HepG2 (cell line): ENCODE data around the gene TPRN. TPM values are rescaled to one million over a fixed set of nuclear protein-coding genes. Genes with fewer than 3 reads are reported as not detected.

ENCODE experiments used
- CC2D1A ChIP-seq: sonication (generic); formaldehyde crosslinking; IDR thresholded peaks from 2 replicates; pipeline ENCODE4 v1.8.1; 2023; ENCODE audit warnings: mild to moderate bottlenecking, missing genetic modification reagents
- ELF1 ChIP-seq: sonication (generic); formaldehyde crosslinking; IDR thresholded peaks from 2 replicates; pipeline ENCODE4 v1.4.0; 2020; ENCODE audit warnings: missing genetic modification reagents
- GABPA ChIP-seq, 2 experiments: IDR thresholded peaks; 2 replicates each; pipeline ENCODE4 v1.6.1; 2011 to 2016; ENCODE audit warnings: low read depth in 2 of 2, low read length in 1 of 2, missing biosample characterization in 1 of 2, missing genetic modification characterization in 1 of 2
- ISL2 ChIP-seq: sonication (generic); formaldehyde crosslinking; IDR thresholded peaks from 2 replicates; pipeline ENCODE4 v1.5.0; 2020; ENCODE audit warnings: missing genetic modification reagents
- KAT7 ChIP-seq: IDR thresholded peaks from 2 replicates; pipeline ENCODE4 v1.6.1; 2018; ENCODE audit warnings: borderline replicate concordance, missing compliant biosample characterization
- MAX ChIP-seq: IDR thresholded peaks from 2 replicates; pipeline ENCODE4 v1.6.1; 2012; ENCODE audit warnings: inconsistent platforms
- NFE2L1 ChIP-seq: sonication (generic); formaldehyde crosslinking; IDR thresholded peaks from 2 replicates; pipeline ENCODE4 v1.4.0; 2020; ENCODE audit warnings: missing genetic modification reagents, mild to moderate bottlenecking, borderline replicate concordance
- STAG1 ChIP-seq: sonication (generic); formaldehyde crosslinking; IDR thresholded peaks from 2 replicates; pipeline ENCODE4 v1.4.0; 2020; ENCODE audit warnings: missing genetic modification reagents
- TEAD2 ChIP-seq: sonication (generic); formaldehyde crosslinking; IDR thresholded peaks from 2 replicates; pipeline ENCODE4 v1.9.0; 2021; ENCODE audit warnings: missing genetic modification reagents
- ZBTB20 ChIP-seq: sonication (generic); formaldehyde crosslinking; IDR thresholded peaks from 2 replicates; pipeline ENCODE4 v1.8.1; 2023; ENCODE audit warnings: missing genetic modification reagents, low read depth, mild to moderate bottlenecking, borderline replicate concordance
- ZBTB40 ChIP-seq, 2 experiments: fragments of 450-650 bp in 1 of 2; sonication (generic) in 1 of 2; formaldehyde crosslinking in 1 of 2; IDR thresholded peaks; 2 replicates each; pipeline versions ENCODE4 v1.6.1 to v1.8.0; 2016 to 2022; ENCODE audit warnings: antibody characterized with exemption in 1 of 2, mild to moderate bottlenecking in 1 of 2, missing genetic modification reagents in 1 of 2
- ZNF20 ChIP-seq: sonication (generic); formaldehyde crosslinking; IDR thresholded peaks from 2 replicates; pipeline ENCODE4 v1.4.0; 2020; ENCODE audit warnings: mild to moderate bottlenecking, moderate library complexity, missing genetic modification reagents
- ZNF256 ChIP-seq: sonication (generic); formaldehyde crosslinking; conservative IDR thresholded peaks from 2 replicates; pipeline ENCODE4 v1.4.0; 2020; ENCODE audit warnings: missing genetic modification reagents
- polyA plus RNA-seq, 8 experiments: library from polyadenylated mRNA; depleted of rRNA in 3 of 8; stranded (reverse) in 7 of 8; unstranded in 1 of 8; fragments of >200 nt; fragmentation: Illumina TruSeq in 4 of 8; extraction: Trizol in 4 of 8; gene quantifications; 2 replicates each; pipeline versions ENCODE4 v1.2.1 to v1.2.3, GENCODE V29; 2011 to 2016; ENCODE audit warnings: low read depth in 4 of 8, missing spikeins in 1 of 8, mixed read lengths in 1 of 8; ENCODE audit not compliant: insufficient read depth in 1 of 8
- total RNA-seq, 5 experiments: library from RNA; depleted of rRNA; stranded (reverse); fragments of >200 nt; fragmentation: Illumina TruSeq; extraction: Trizol; gene quantifications; 2 replicates each; pipeline ENCODE4 v1.2.3, GENCODE V29; 2016; ENCODE audit warnings: low read depth in 1 of 5
- TF ChIP-seq, protein P1 (sequence below): sonication (generic); formaldehyde crosslinking; IDR thresholded peaks from 2 replicates; pipeline ENCODE4 v1.5.0; 2020; ENCODE audit warnings: missing genetic modification reagents
- TF ChIP-seq, protein P2 (sequence below): IDR thresholded peaks from 2 replicates; pipeline ENCODE4 v1.6.1; 2016; ENCODE audit warnings: control low read depth
- TF ChIP-seq, protein P3 (sequence below): sonication (generic); formaldehyde crosslinking; IDR thresholded peaks from 2 replicates; pipeline ENCODE4 v1.5.0; 2020; ENCODE audit warnings: mild to moderate bottlenecking, low read depth, missing genetic modification reagents, borderline replicate concordance

The TPRN gene
- total and polyA plus RNA-seq, 2 of the 13 experiments (the other 11 are each of a cell fraction or from before 2014, with no cell fraction given): 10.1 to 19.2 TPM

DNA sequence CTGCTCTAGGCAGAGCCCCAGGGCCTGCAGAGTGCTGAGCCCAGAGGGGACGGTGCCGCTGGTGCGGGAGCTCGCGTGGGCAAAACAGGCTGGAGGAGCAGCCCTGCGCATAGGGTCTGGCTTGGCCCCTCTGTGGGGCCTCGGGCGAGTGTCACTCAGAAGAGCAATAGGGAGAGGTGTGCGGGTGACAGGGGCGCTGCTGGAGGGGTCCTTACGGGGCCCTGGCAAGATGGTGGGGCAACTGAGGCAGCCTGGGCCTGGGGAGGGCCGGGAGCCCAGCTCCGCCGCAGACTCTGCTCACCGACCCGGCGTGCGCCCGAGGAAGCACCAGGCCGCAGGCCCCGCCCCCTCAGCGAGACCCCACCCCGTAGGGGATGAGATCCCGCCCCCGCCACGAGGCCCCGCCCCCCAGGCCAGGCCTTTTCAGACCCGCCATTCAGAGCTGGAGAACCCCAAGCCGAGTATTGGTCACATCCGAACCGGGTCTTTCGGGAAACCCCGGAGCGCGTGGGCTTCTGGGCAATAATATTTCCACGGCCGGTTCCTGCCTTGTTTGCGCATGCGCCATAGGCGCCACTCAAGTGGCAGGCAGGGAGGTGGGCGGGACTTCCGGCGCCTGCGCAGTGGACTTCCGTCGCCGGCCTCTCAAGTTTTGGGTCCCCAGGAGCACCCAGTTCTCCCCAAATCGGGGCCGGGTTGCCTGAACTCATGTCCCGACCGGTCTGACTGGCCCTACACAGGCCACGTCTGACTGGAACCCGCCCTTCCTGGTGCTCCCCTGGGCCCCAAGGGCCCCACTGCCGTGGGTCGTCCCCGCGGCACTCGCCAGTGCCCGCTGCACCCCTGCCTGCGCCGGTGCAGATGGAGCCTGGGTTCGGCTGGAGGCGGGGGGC is 22.8 kb upstream of the TPRN start (continued):
- TF ChIP-seq, protein P1, sequence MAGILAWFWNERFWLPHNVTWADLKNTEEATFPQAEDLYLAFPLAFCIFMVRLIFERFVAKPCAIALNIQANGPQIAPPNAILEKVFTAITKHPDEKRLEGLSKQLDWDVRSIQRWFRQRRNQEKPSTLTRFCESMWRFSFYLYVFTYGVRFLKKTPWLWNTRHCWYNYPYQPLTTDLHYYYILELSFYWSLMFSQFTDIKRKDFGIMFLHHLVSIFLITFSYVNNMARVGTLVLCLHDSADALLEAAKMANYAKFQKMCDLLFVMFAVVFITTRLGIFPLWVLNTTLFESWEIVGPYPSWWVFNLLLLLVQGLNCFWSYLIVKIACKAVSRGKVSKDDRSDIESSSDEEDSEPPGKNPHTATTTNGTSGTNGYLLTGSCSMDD (CRISPR knock-in tag): no peak
- no peak for TF ChIP-seq ZNF20 (CRISPR knock-in tag)
- no peak for TF ChIP-seq TEAD2 (CRISPR knock-in tag)
- TF ChIP-seq, protein P2, sequence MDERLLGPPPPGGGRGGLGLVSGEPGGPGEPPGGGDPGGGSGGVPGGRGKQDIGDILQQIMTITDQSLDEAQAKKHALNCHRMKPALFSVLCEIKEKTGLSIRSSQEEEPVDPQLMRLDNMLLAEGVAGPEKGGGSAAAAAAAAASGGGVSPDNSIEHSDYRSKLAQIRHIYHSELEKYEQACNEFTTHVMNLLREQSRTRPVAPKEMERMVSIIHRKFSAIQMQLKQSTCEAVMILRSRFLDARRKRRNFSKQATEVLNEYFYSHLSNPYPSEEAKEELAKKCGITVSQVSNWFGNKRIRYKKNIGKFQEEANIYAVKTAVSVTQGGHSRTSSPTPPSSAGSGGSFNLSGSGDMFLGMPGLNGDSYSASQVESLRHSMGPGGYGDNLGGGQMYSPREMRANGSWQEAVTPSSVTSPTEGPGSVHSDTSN (CRISPR knock-in tag): 0 out of 2 replicates have a peak, but pooled peaks have one; percentile 33
- no peak; the same call in 1 of the 2 replicates for TF ChIP-seq NFE2L1
- TF ChIP-seq ZBTB20 (CRISPR knock-in tag): 0 out of 2 replicates have a peak, but pooled peaks have one; percentile 9
- no peak for TF ChIP-seq KAT7 (CRISPR knock-in tag)
- TF ChIP-seq ISL2: no peak
- no peak for TF ChIP-seq MAX
- TF ChIP-seq ZBTB40 (IDR thresholded peaks at IDR 0.05): peak; percentile 59
- no peak; the same call in 1 of the 2 replicates for TF ChIP-seq ZBTB40 (CRISPR knock-in tag; IDR thresholded peaks at IDR 0.05)
- TF ChIP-seq ELF1: peak; percentile 73
- no peak for TF ChIP-seq GABPA (IDR thresholded peaks at IDR 0.05; ENCODE audit: low read depth, low read length)
- TF ChIP-seq GABPA (CRISPR knock-in tag; IDR thresholded peaks at IDR 0.05; ENCODE audit: low read depth): peak; percentile 94
- TF ChIP-seq ZNF256 (CRISPR knock-in tag): 0 out of 2 replicates have a peak, but pooled peaks have one; percentile 28
- no peak for TF ChIP-seq CC2D1A (CRISPR knock-in tag)
- TF ChIP-seq STAG1 (CRISPR knock-in tag): 0 out of 2 replicates have a peak, but pooled peaks have one; percentile 8
- TF ChIP-seq, protein P3, sequence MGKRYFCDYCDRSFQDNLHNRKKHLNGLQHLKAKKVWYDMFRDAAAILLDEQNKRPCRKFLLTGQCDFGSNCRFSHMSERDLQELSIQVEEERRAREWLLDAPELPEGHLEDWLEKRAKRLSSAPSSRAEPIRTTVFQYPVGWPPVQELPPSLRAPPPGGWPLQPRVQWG (CRISPR knock-in tag): no peak
